Common myeloid progenitor, CD34-positive (primary cell): Measurements from ENCODE around the gene FAM181A.

Experiments used
- CTCF ChIA-PET: fragments of 350-600 bp; sonication (Branson Sonifier 250); formaldehyde crosslinking; loops from one replicate; lab custom pipeline; 2021; ENCODE audit warnings: antibody characterized with exemption; lab: Charles Lee
- POLR2A ChIA-PET: fragments of 350-600 bp; sonication (Branson Sonifier 250); formaldehyde crosslinking; loops from one replicate; lab custom pipeline; 2021; ENCODE audit warnings: antibody characterized with exemption; lab: Charles Lee
- DNase-seq, 3 donors: peaks; one replicate each; pipeline versions ENCODE4 v3.0.0 to v3.0.0-alpha.2; 2013
- H3K27ac ChIP-seq, 2 experiments: 1 replicate in 1 of 2; 2 replicates in 1 of 2; pipeline ENCODE4 v1.7.0; 2013; ENCODE audit warnings: inconsistent platforms in 2 of 2, low read length in 2 of 2, mild to moderate bottlenecking in 2 of 2, low read depth in 1 of 2, moderate library complexity in 1 of 2; ENCODE audit not compliant: severe bottlenecking in 2 of 2, insufficient read depth in 1 of 2, poor library complexity in 1 of 2
- H3K27me3 ChIP-seq, 5 experiments: replicated peaks in 2 of 5; 1 replicate in 3 of 5; 2 replicates in 2 of 5; pipeline versions ENCODE4 v1.6.1 to v1.7.0; 2013; ENCODE audit warnings: low read length in 4 of 5, mild to moderate bottlenecking in 2 of 5, moderate library complexity in 2 of 5, inconsistent platforms in 1 of 5; ENCODE audit not compliant: insufficient read depth in 5 of 5, control insufficient read depth in 4 of 5
- H3K36me3 ChIP-seq, 4 experiments: 1 replicate in 2 of 4; 2 replicates in 2 of 4; pipeline versions ENCODE4 v1.6.1 to v1.7.0; 2013; ENCODE audit warnings: low read length in 3 of 4, control low read depth in 1 of 4, mild to moderate bottlenecking in 1 of 4; ENCODE audit not compliant: control insufficient read depth in 4 of 4, insufficient read depth in 4 of 4
- H3K4me1 ChIP-seq, 4 experiments: 1 replicate in 3 of 4; 2 replicates in 1 of 4; pipeline versions ENCODE4 v1.6.1 to v1.7.1; 2013; ENCODE audit warnings: low read length in 3 of 4, mild to moderate bottlenecking in 3 of 4, control low read depth in 1 of 4, inconsistent platforms in 1 of 4, moderate library complexity in 1 of 4; ENCODE audit not compliant: control insufficient read depth in 4 of 4, insufficient read depth in 4 of 4; ENCODE audit errors: control extremely low read depth in 1 of 4
- H3K4me3 ChIP-seq, 7 experiments: 1 replicate in 4 of 7; 2 replicates in 3 of 7; pipeline versions ENCODE4 v1.5.1 to v1.7.0; 2013; ENCODE audit warnings: mild to moderate bottlenecking in 7 of 7, low read length in 6 of 7, moderate library complexity in 6 of 7, inconsistent platforms in 2 of 7, low read depth in 2 of 7, control low read depth in 1 of 7; ENCODE audit not compliant: insufficient read depth in 4 of 7, control insufficient read depth in 1 of 7; ENCODE audit errors: extremely low read depth in 1 of 7
- H3K9me3 ChIP-seq, 5 experiments: 1 replicate in 4 of 5; 2 replicates in 1 of 5; pipeline versions ENCODE4 v1.6.1 to v1.7.1; 2013; ENCODE audit warnings: low read length in 4 of 5, mild to moderate bottlenecking in 2 of 5, inconsistent platforms in 1 of 5, low read depth in 1 of 5, moderate library complexity in 1 of 5; ENCODE audit not compliant: control insufficient read depth in 4 of 5, insufficient read depth in 2 of 5; ENCODE audit errors: control extremely low read depth in 1 of 5
- WGBS: methylation state at CpG from one replicate; pipeline ENCODE4 v1.1.5; 2013; ENCODE audit not compliant: insufficient coverage; 5-methylcytosine and 5-hydroxymethylcytosine counted together

Gene FAM181A

DNA sequence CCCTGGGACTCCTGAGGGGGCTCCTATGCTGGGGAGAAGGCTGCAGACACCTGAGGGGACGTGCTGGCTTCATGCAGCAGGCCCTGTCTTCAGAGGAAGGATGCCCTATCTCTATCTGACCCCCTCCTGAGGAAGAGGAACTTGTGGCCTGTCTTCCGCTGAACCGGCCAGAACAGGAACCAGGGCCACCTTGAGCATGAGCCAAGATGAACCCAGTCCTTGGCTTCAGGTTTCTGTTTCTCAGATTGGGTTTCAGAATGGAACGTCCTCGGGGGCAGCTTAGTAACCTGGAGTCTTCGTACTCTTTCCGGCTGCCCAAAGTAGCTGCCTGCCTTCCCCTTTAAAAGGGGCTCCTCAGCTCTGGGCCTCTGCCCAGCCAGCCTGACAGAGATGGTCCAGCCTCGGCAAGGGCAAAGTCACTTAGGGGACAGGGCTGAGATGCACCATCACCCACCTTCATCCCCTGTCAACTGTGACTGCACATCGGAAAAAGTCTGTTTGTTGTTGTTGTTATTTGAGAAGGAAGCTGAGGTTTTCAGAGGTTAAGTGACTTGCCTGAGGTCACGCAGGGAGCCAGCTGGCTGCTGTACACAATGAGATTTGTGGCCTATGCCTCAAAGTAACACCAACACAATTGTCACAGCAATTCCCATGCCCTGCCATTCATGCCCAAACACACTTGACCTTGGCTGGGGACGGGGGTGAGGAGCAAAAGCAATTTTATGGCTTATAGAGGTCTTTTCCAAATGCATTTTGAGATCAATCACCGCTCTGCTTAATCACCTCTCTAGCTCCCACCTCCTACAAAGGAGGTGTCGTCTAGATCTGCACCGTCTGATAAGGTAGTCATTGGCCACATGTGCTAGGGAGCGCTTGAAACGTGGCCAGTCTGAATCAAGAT is 35.8 kb downstream of the FAM181A start:
- ChIA-PET CTCF (interaction anchor here (0.9 to 30.4 kb wide), 6 partner anchors 8 to 37 kb away, joined by 3 to 632 read pairs (median 5); no protein-coding TSS in a partner anchor), POLR2A (interaction anchor here (1.8 kb wide), 1 partner anchor 10 kb away, joined by 4 read pairs; no protein-coding TSS in a partner anchor)
- Histone ChIP-seq H3K36me3 (no peaks in the 10 kb centered on the region), H3K9me3 (no peaks in the 10 kb centered on the region), H3K4me3 (peak overlapping the region in 1 of 7 experiments; percentile 14), H3K27me3 (no peaks in the 10 kb centered on the region), H3K4me1 (peaks cover 7 to 53% (median 47%) of the 10 kb centered on the region in 4 experiments), H3K27ac (peak overlapping the region; percentile 26 to 55)
- 29% methylated on average over 11 of the region's 16 CpGs for WGBS
- DNase-seq, result peak; percentile 66 to 91 (median 88)

DNA sequence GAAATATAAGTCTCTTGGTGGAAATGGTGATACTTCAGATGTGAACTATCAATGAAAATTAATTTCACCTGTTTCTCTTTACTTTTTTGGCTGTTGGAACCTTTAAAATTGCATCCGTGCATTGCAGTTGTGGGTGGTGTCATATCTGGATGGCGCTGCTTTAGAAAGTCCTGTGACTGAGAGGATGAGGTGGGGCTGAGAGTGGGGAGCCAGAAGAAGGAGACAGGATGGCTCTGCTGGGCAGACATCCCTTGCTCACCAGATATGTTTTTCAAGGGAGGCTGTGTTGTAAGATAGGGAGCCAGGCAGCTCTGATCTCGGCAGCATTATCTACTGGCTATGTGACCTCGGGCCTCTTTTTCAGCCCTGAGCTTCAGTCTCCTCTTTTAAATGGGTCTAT is 36.5 kb downstream of the FAM181A start:
- DNase-seq, result no peak
- no peak overlapping the region for H3K27ac ChIP-seq
- ChIA-PET CTCF (interaction anchor here (1.2 to 30.4 kb wide), 4 partner anchors 8 to 37 kb away, joined by 3 to 632 read pairs (median 10); no protein-coding TSS in a partner anchor), POLR2A (no interaction called here)
- peaks cover 10 to 53% (median 47%) of the 10 kb centered on the region in 4 experiments for H3K4me1 ChIP-seq
- H3K4me3 ChIP-seq, result no peak overlapping the region
- no peaks in the 10 kb centered on the region for H3K9me3 ChIP-seq
- WGBS, result 84% methylated on average over 4 of the region's 4 CpGs
- no peaks in the 10 kb centered on the region for H3K36me3 ChIP-seq
- no peaks in the 10 kb centered on the region for H3K27me3 ChIP-seq

DNA sequence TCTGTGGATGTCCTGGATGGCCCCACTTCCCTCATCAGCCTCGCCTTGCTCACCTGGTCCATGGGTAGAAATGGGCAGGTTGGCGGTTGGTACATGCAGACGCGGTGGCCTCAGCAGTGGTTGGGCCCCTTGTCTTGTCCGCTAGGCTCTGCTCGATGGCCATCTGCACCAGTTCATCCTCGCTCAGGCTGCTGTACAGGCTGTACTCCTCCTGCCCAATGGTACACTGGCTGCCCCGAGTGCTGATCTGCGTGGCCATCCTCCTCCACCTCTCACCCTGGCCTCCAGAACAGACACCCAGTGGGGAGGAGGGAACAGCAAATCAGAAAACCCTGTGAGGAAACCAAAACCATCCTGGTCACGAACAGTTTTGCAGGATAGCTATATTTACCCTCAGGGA is 37.1 kb downstream of the FAM181A start:
- no peak overlapping the region for H3K27ac ChIP-seq

DNA sequence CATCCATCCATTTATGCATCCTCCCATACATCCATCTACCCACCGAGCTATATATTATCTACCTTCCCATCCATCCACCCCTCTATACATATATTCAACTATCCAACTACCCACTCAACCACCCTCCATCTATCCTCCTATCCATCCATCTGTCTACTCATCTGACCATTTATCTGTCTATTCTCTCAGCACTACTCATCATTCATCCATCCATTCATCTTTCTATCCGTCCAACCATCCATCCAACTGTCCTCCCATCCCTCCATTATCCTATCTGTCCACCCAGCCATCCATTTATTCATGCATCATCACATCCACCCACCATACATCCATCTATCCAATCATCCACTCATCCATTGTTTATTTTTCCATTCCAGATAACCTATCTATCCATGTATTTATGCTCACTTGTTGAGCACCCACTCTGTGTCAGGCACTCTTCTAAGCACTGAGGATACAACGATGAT is 37.7 kb downstream of the FAM181A start:
- Histone ChIP-seq H3K4me1 (peaks cover 10 to 53% (median 44%) of the 10 kb centered on the region in 4 experiments), H3K27ac (no peak overlapping the region), H3K27me3 (no peaks in the 10 kb centered on the region), H3K9me3 (no peaks in the 10 kb centered on the region), H3K36me3 (no peaks in the 10 kb centered on the region), H3K4me3 (no peak overlapping the region)
- ChIA-PET CTCF (interaction anchor here (0.9 to 30.4 kb wide), 3 partner anchors 14 to 22 kb away, joined by 3 to 632 read pairs (median 3); no protein-coding TSS in a partner anchor), POLR2A (no interaction called here)
- 98% methylated on average over 3 of the region's 3 CpGs for WGBS
- no peak for DNase-seq

More for the DNA sequence above, 37.1 kb downstream of the FAM181A start:
- Histone ChIP-seq H3K27me3 (no peaks in the 10 kb centered on the region), H3K36me3 (no peaks in the 10 kb centered on the region), H3K4me1 (peaks cover 10 to 53% (median 47%) of the 10 kb centered on the region in 4 experiments), H3K9me3 (no peaks in the 10 kb centered on the region), H3K4me3 (no peak overlapping the region)
- WGBS, result 98% methylated on average over 10 of the region's 10 CpGs
- CTCF ChIA-PET, result interaction anchor here (0.9 to 30.4 kb wide), 4 partner anchors 9 to 36 kb away, joined by 3 to 632 read pairs (median 9); no protein-coding TSS in a partner anchor
- DNase-seq, result no peak
- POLR2A ChIA-PET, result no interaction called here

DNA sequence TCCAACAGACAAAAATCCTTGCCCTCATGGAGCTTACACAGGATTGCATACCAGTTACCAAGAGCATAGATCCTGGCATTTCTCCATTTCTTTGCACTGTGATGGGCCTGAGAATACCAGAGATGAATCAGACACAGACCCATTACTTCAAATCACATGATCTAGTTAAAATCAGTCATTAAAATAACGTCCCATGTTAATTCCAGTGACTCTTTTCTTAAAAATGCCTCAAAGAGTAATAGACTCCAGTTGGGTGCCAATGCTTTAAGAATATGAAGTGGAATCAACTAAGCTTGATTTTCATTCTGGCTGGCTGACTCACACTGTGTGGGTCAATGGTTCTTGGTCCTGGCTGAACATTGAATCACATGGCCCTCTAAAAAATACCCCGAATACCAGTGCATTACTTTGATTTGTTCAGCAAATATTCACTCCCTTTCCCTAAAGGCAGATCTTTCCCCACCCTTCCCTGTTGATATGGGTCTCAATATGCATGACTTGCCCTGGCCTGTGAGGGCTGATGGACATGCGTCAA is 38.2 kb downstream of the FAM181A start:
- ChIA-PET POLR2A (no interaction called here), CTCF (interaction anchor here (0.9 to 30.4 kb wide), 3 partner anchors 13 to 22 kb away, joined by 3 to 632 read pairs (median 3); no protein-coding TSS in a partner anchor)
- peaks cover 10 to 52% (median 41%) of the 10 kb centered on the region in 4 experiments for H3K4me1 ChIP-seq
- 100% methylated on average over 1 of the region's 3 CpGs for WGBS
- no peaks in the 10 kb centered on the region for H3K36me3 ChIP-seq
- no peak for DNase-seq
- no peaks in the 10 kb centered on the region for H3K27me3 ChIP-seq
- no peaks in the 10 kb centered on the region for H3K9me3 ChIP-seq
- H3K27ac ChIP-seq, result no peak overlapping the region
- no peak overlapping the region for H3K4me3 ChIP-seq

DNA sequence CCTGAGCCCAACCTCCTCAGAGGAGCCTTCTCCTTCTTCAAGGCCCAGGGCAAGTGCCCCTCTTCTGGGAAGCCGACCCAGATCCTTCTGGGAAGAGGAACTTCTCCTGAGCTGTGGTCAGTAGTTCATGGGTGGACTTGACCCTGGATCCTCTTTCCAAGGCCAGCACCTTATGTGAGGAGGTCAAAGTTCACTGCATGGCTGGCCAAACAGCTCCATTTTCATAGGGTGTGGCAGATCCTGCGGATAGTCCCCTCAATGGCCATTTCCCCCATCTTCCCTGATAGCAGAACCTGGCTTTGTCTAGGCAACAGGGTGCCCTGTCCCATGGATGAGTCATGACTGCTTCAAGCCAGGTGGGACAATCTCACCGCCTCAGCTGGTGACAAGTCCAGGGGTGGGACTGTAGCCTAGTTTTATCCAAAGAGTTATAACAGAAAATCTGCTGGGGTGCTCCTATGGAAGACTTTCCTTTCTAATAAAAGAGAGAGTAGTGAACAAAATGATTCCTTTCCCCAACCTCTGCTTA is 38.9 kb downstream of the FAM181A start:
- Histone ChIP-seq H3K36me3 (no peaks in the 10 kb centered on the region), H3K27ac (no peak overlapping the region), H3K27me3 (no peaks in the 10 kb centered on the region), H3K4me1 (peaks cover 12 to 56% (median 46%) of the 10 kb centered on the region in 4 experiments), H3K4me3 (no peak overlapping the region), H3K9me3 (no peaks in the 10 kb centered on the region)
- 100% methylated on average over 3 of the region's 3 CpGs for WGBS
- DNase-seq, result no peak
- ChIA-PET CTCF (interaction anchor here (1.4 to 30.4 kb wide), 2 partner anchors 16 to 23 kb away, joined by 3 to 632 read pairs; no protein-coding TSS in a partner anchor), POLR2A (no interaction called here)
